ENCODE data around the gene DPH6. TPM values are rescaled to one million over a fixed set of nuclear protein-coding genes. Genes with fewer than 3 reads are reported as not detected.

Gene DPH6
- total RNA-seq, 2 experiments from 2014 or later: 7.0 to 8.0 TPM

DNA sequence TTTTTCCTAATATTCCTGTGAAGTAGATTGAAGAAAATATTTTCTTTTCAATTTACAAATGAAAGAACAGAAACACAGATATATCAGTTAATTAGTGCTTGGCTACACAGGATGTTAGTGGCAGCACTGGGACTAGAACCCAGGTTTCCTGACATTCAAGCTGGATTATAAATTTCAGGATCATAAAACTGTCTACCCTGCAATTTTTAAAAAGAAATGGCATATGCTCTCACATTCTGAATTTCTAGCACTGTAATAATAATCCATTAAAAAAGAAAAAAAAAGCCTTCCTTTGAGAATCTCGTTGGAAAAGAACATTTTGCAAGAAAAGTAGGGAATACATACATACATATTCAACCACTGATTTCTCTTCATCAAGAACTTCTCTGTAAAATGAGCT is 9.3 kb upstream of the DPH6 start:
- no peak for DNase-seq
- Mint-ChIP-seq H3K36me3 (ENCODE audit: low read depth) (no peaks in the 10 kb centered on the region), H3K4me3 (no peak overlapping the region), H3K9me3 (no peaks in the 10 kb centered on the region), H3K27me3 (no peaks in the 10 kb centered on the region), H3K4me1 (ENCODE audit: low read depth) (no peaks in the 10 kb centered on the region), H3K27ac (no peak overlapping the region)
- no peak for ATAC-seq (ENCODE audit: poor library complexity)
- TF ChIP-seq, protein P1, sequence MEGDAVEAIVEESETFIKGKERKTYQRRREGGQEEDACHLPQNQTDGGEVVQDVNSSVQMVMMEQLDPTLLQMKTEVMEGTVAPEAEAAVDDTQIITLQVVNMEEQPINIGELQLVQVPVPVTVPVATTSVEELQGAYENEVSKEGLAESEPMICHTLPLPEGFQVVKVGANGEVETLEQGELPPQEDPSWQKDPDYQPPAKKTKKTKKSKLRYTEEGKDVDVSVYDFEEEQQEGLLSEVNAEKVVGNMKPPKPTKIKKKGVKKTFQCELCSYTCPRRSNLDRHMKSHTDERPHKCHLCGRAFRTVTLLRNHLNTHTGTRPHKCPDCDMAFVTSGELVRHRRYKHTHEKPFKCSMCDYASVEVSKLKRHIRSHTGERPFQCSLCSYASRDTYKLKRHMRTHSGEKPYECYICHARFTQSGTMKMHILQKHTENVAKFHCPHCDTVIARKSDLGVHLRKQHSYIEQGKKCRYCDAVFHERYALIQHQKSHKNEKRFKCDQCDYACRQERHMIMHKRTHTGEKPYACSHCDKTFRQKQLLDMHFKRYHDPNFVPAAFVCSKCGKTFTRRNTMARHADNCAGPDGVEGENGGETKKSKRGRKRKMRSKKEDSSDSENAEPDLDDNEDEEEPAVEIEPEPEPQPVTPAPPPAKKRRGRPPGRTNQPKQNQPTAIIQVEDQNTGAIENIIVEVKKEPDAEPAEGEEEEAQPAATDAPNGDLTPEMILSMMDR (IDR thresholded peaks at IDR 0.05): no peak
- CTCF ChIA-PET: no interaction called here
- no peaks in the 10 kb centered on the region for H3K4me1 ChIP-seq (ENCODE audit: insufficient read depth, low read length)
- H3K4me3 ChIP-seq (ENCODE audit: low read length): no peak overlapping the region
- POLR2A ChIA-PET: no interaction called here
- H3K27ac ChIP-seq (ENCODE audit: low read depth in 1 of 2, low read length in 2 of 2): no peak overlapping the region
- intact Hi-C loops (cut with DNase I, micrococcal nuclease): no loop called here
- H3K9me3 ChIP-seq (ENCODE audit: control insufficient read depth in 1 of 2, insufficient read depth in 1 of 2, low read length in 2 of 2): no peaks in the 10 kb centered on the region
- H3K27me3 ChIP-seq (ENCODE audit: control insufficient read depth in 1 of 2, insufficient read depth in 2 of 2, low read length in 2 of 2): no peaks in the 10 kb centered on the region
- H3K36me3 ChIP-seq (ENCODE audit: insufficient read depth, low read length): no peaks in the 10 kb centered on the region

DNA sequence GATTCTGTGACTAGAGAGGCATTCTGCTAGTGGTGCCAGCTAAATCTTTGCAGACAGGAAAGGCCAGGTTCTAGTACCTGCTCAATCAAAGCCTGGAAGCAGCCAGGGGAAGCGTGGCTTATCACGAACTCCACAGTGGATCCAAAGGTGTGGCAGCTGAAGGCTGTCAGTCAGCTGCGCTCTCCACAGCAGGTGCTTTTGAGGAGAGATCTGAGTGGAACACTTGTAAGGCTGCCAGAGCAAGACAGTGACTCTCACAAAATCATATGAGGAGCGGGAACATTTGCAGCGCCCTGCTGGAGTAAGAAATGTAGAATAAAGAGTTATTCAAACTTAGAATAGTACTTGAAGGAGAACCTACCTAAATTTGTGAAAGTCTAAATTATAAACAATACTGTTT is 5.0 kb upstream of the DPH6 start:
- TF ChIP-seq, protein P1 (IDR thresholded peaks at IDR 0.05): no peak
- no peaks in the 10 kb centered on the region for H3K36me3 Mint-ChIP-seq (ENCODE audit: low read depth)
- intact Hi-C loops (cut with DNase I, micrococcal nuclease): no loop called here
- no peaks in the 10 kb centered on the region for H3K27me3 Mint-ChIP-seq
- no peak for DNase-seq
- ChIA-PET POLR2A (no interaction called here), CTCF (no interaction called here)
- no peak overlapping the region for H3K4me3 Mint-ChIP-seq
- peaks cover 10% of the 10 kb centered on the region for H3K4me1 Mint-ChIP-seq (ENCODE audit: low read depth)
- H3K9me3 ChIP-seq (ENCODE audit: control insufficient read depth in 1 of 2, insufficient read depth in 1 of 2, low read length in 2 of 2): no peaks in the 10 kb centered on the region
- no peaks in the 10 kb centered on the region for H3K27me3 ChIP-seq (ENCODE audit: control insufficient read depth in 1 of 2, insufficient read depth in 2 of 2, low read length in 2 of 2)
- H3K4me3 ChIP-seq (ENCODE audit: low read length): no peak overlapping the region
- H3K27ac ChIP-seq (ENCODE audit: low read depth in 1 of 2, low read length in 2 of 2): no peak overlapping the region
- no peaks in the 10 kb centered on the region for H3K9me3 Mint-ChIP-seq
- peaks cover 10% of the 10 kb centered on the region for H3K4me1 ChIP-seq (ENCODE audit: insufficient read depth, low read length)
- no peak for ATAC-seq (ENCODE audit: poor library complexity)
- H3K27ac Mint-ChIP-seq: no peak overlapping the region
- H3K36me3 ChIP-seq (ENCODE audit: insufficient read depth, low read length): no peaks in the 10 kb centered on the region

DNA sequence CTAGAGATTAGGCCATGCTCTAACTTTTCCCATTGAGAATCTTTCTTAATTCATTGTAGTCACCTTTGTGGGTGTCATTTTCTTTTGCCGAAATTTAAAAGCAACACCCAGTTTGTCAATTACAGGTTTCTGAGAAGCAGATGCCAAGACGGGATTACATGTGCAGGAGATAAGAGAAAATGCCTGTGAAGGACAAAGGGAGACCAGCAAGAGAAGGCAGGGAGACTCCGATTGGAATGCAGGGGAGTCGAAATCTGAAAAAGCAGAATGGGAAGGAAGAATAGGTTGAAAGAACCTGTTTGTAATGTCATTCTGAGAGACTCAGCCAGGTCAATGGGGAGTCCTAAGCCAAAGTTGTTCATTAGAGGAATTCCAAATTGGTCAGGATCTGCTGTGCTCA is 3.6 kb upstream of the DPH6 start:
- no peak for ATAC-seq (ENCODE audit: poor library complexity)
- Histone ChIP-seq H3K27me3 (ENCODE audit: control insufficient read depth in 1 of 2, insufficient read depth in 2 of 2, low read length in 2 of 2) (no peaks in the 10 kb centered on the region), H3K36me3 (ENCODE audit: insufficient read depth, low read length) (no peaks in the 10 kb centered on the region), H3K4me3 (ENCODE audit: low read length) (no peak overlapping the region), H3K4me1 (ENCODE audit: insufficient read depth, low read length) (peaks cover 16% of the 10 kb centered on the region), H3K9me3 (ENCODE audit: control insufficient read depth in 1 of 2, insufficient read depth in 1 of 2, low read length in 2 of 2) (no peaks in the 10 kb centered on the region), H3K27ac (ENCODE audit: low read depth in 1 of 2, low read length in 2 of 2) (no peak overlapping the region)
- TF ChIP-seq, protein P1 (IDR thresholded peaks at IDR 0.05): no peak
- peaks cover 7% of the 10 kb centered on the region for H3K36me3 Mint-ChIP-seq (ENCODE audit: low read depth)
- intact Hi-C loops (cut with DNase I, micrococcal nuclease): loop anchor here (5.0 to 10.0 kb wide), 3 partner anchors 562 to 1028 kb away; partner anchors contain the start of genes CDIN1 (in 2 of the 2) and ZNF770 (in 1 of the 2)
- H3K4me1 Mint-ChIP-seq (ENCODE audit: low read depth): peaks cover 22% of the 10 kb centered on the region
- no peak overlapping the region for H3K4me3 Mint-ChIP-seq
- no peak overlapping the region for H3K27ac Mint-ChIP-seq
- ChIA-PET POLR2A (no interaction called here), CTCF (no interaction called here)
- H3K27me3 Mint-ChIP-seq: no peaks in the 10 kb centered on the region
- H3K9me3 Mint-ChIP-seq: no peaks in the 10 kb centered on the region
- DNase-seq: no peak

Data from CD4-positive, alpha-beta T cell (primary cell).